ENCODE results near the gene NLRP4. TPM values are rescaled to one million over a fixed set of nuclear protein-coding genes. Genes with fewer than 3 reads are reported as not detected.
A peak's percentile ranks its signal among the peaks of the same experiment; 100 is the strongest.

NLRP4 gene
- total RNA-seq, 1 donor from 2014 or later = not detected

DNA sequence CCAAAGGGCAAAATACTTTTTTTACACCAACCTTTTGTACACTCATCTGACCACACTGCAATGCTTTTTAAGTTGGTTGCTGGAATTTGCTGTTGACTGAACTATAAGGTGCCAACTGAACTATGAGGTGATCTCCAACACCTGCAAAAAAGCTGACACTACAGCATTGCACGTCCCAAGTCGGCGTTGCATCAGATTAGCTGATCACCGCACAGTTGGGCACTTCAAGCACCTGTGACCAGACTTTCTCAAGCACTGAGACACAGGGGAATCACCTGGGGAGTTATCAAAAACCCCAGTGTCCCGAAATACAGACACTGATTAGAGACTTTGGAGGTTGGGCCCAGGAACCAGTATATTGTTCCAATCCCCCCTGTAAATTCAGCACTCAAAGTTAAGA lies 5.7 kb upstream of the NLRP4 start:
- no peak overlapping the region for H3K27ac Mint-ChIP-seq (ENCODE audit: unreplicated experiment)
- peak; percentile 30 for DNase-seq (ENCODE audit: extremely low spot score, unreplicated experiment)
- no peaks in the 10 kb centered on the region for H3K36me3 Mint-ChIP-seq (ENCODE audit: unreplicated experiment)
- no peaks in the 10 kb centered on the region for H3K27me3 Mint-ChIP-seq (ENCODE audit: unreplicated experiment)
- H3K9me3 Mint-ChIP-seq (ENCODE audit: unreplicated experiment) = peaks cover 32% of the 10 kb centered on the region
- H3K4me3 Mint-ChIP-seq (ENCODE audit: unreplicated experiment) = no peak overlapping the region
- TF ChIP-seq, protein P1, sequence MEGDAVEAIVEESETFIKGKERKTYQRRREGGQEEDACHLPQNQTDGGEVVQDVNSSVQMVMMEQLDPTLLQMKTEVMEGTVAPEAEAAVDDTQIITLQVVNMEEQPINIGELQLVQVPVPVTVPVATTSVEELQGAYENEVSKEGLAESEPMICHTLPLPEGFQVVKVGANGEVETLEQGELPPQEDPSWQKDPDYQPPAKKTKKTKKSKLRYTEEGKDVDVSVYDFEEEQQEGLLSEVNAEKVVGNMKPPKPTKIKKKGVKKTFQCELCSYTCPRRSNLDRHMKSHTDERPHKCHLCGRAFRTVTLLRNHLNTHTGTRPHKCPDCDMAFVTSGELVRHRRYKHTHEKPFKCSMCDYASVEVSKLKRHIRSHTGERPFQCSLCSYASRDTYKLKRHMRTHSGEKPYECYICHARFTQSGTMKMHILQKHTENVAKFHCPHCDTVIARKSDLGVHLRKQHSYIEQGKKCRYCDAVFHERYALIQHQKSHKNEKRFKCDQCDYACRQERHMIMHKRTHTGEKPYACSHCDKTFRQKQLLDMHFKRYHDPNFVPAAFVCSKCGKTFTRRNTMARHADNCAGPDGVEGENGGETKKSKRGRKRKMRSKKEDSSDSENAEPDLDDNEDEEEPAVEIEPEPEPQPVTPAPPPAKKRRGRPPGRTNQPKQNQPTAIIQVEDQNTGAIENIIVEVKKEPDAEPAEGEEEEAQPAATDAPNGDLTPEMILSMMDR (IDR thresholded peaks at IDR 0.05) = no peak
- no peaks in the 10 kb centered on the region for H3K4me1 Mint-ChIP-seq (ENCODE audit: unreplicated experiment)

DNA sequence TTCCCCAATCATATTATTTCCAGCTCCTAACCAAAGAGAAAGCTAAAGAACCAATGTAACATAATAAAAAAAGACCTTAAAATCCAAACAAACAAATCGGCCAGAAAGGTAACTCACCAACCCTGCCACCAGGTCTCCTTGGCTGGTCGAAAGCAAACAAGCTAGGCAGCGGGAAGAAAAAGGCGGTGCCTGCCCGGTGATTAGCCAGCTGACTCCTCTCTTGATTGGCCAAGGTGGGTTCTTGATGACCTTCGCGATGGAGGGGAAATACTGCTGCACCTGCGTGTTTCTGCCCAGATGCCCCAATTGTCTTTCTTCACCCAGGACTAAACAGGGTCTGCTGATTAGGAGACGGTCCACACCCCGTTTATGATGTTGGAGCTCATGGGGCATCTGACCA lies 4.5 kb upstream of the NLRP4 start, which contains the start of gene NLRP11:
Gene NLRP11 (minus strand): TSS at position 154 of the 400 bp plus-strand sequence. CDS start 13,825 bp downstream, outside the sequence.
- Mint-ChIP-seq H3K27ac (ENCODE audit: unreplicated experiment) (no peak within 1 kb of the TSS), H3K36me3 (ENCODE audit: unreplicated experiment) (no peaks in the 10 kb centered on the region), H3K9me3 (ENCODE audit: unreplicated experiment) (peaks cover 39% of the 10 kb centered on the region), H3K4me3 (ENCODE audit: unreplicated experiment) (no peak within 1 kb of the TSS), H3K4me1 (ENCODE audit: unreplicated experiment) (no peaks in the 10 kb centered on the region), H3K27me3 (ENCODE audit: unreplicated experiment) (no peaks in the 10 kb centered on the region)
- TF ChIP-seq, protein P1 (IDR thresholded peaks at IDR 0.05) = no peak
- peak; percentile 25 for DNase-seq (ENCODE audit: extremely low spot score, unreplicated experiment)

DNA sequence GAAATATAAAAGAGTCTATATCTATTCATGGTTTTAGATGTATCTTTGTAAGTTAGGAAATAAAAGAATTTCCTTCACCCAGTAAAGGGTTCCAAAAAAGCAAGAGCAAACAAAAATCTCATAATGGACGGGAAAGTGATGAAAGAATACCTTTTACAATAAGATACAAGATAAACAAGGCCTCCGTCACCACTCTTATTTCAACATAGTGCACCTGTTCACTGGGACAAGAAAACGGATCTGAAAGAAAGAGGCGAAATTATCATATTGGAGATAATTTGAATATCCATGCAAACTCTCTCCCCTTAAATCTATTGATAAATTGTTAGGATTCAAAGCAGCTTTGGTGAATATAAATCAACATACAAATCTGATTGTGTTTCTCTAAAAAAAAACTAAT lies 3.7 kb upstream of the NLRP4 start:
- no peak for DNase-seq (ENCODE audit: extremely low spot score, unreplicated experiment)
- Mint-ChIP-seq H3K36me3 (ENCODE audit: unreplicated experiment) (no peaks in the 10 kb centered on the region), H3K4me3 (ENCODE audit: unreplicated experiment) (no peak overlapping the region), H3K4me1 (ENCODE audit: unreplicated experiment) (no peaks in the 10 kb centered on the region), H3K27me3 (ENCODE audit: unreplicated experiment) (no peaks in the 10 kb centered on the region), H3K27ac (ENCODE audit: unreplicated experiment) (no peak overlapping the region), H3K9me3 (ENCODE audit: unreplicated experiment) (peaks cover 41% of the 10 kb centered on the region)
- TF ChIP-seq, protein P1 (IDR thresholded peaks at IDR 0.05) = no peak

DNA sequence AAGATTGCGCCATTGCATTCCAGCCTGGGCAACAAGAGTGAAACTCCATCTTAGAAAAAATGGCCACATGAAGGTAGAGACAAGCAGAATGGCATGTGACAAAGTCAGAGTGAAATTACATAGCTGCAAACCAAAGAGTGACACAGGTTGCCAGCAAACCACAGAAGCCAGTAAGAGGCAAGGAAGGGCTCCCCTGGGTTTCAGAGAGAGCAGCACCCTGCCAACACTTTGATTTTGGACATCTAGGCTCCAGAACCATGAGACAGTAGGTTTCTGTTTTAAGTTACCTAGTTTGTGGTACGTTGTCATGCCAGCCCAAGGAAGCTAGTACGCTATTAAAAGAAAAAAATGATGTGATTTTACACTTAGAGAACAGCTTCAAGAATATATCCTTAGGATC lies 1.9 kb downstream of the NLRP4 start:
- Mint-ChIP-seq H3K9me3 (ENCODE audit: unreplicated experiment) (peaks cover 36% of the 10 kb centered on the region), H3K36me3 (ENCODE audit: unreplicated experiment) (no peaks in the 10 kb centered on the region), H3K27me3 (ENCODE audit: unreplicated experiment) (no peaks in the 10 kb centered on the region), H3K4me1 (ENCODE audit: unreplicated experiment) (no peaks in the 10 kb centered on the region), H3K27ac (ENCODE audit: unreplicated experiment) (no peak overlapping the region), H3K4me3 (ENCODE audit: unreplicated experiment) (no peak overlapping the region)
- TF ChIP-seq, protein P1 (IDR thresholded peaks at IDR 0.05) = no peak
- peak; percentile 23 for DNase-seq (ENCODE audit: extremely low spot score, unreplicated experiment)

DNA sequence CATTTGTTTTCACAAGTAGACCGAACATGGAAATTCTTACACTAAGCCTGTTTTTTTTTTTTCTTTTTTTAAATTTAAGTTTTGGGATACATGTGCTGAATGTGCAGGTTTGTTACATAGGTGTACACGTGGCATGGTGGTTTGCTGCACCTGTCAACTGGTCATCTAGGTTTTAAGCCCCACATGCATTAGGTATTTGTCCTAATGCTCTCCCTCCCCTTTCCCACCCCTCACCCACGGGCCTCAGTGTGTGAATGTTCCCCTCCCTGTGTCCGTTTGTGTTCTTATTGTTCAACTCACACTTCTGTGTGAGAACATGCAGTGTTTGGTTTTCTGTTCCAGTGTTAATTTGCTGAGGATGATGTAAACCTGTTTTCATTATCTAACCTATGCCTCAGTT lies 2.6 kb downstream of the NLRP4 start:
- H3K9me3 Mint-ChIP-seq (ENCODE audit: unreplicated experiment) = peaks cover 39% of the 10 kb centered on the region
- H3K4me1 Mint-ChIP-seq (ENCODE audit: unreplicated experiment) = no peaks in the 10 kb centered on the region
- DNase-seq (ENCODE audit: extremely low spot score, unreplicated experiment) = no peak

More for the DNA sequence above, 2.6 kb downstream of the NLRP4 start:
- no peaks in the 10 kb centered on the region for H3K27me3 Mint-ChIP-seq (ENCODE audit: unreplicated experiment)
- no peak overlapping the region for H3K27ac Mint-ChIP-seq (ENCODE audit: unreplicated experiment)
- no peak overlapping the region for H3K4me3 Mint-ChIP-seq (ENCODE audit: unreplicated experiment)
- TF ChIP-seq, protein P1 (IDR thresholded peaks at IDR 0.05) = no peak
- H3K36me3 Mint-ChIP-seq (ENCODE audit: unreplicated experiment) = no peaks in the 10 kb centered on the region
